Measurements from ENCODE around the gene JAM2.
A peak's percentile ranks its signal among the peaks of the same experiment; 100 is the strongest.
"Not testable (repeated sequence)": the region's sequence is repeated elsewhere in the genome, so short reads cannot be mapped to it uniquely, and the experiment has no call there.

The JAM2 gene

GRCh38 chr21:25638660-25639550 is at the start of gene JAM2:
TSS of gene JAM2 (plus strand) at chr21:25639258. CDS start at chr21:25639822, 564 bp downstream.
- DNase-seq: peak; percentile 66

GRCh38 chr21:25589887-25590286 is 49.2 kb upstream of the JAM2 start:
- no peak for DNase-seq

- peak; percentile 95 for DNase-seq
Measured at GRCh38 chr21:25607151-25608043, 31.7 kb upstream of the JAM2 start, which contains the start of gene MRPL39. TSS of gene MRPL39 (minus strand) at chr21:25607481. CDS start at chr21:25607475, 6 bp downstream.

- peak; percentile 86 for DNase-seq
Measured at GRCh38 chr21:25608044-25608737, 30.9 kb upstream of the JAM2 start.

- DNase-seq: no peak
Measured at GRCh38 chr21:25614441-25614840, 24.6 kb upstream of the JAM2 start.

- DNase-seq: no peak
Measured at GRCh38 chr21:25615880-25616279, 23.2 kb upstream of the JAM2 start.

- no peak for DNase-seq
Measured at GRCh38 chr21:25619198-25619597, 19.9 kb upstream of the JAM2 start.

- no peak for DNase-seq
Measured at GRCh38 chr21:25624511-25624910, 14.5 kb upstream of the JAM2 start.

- DNase-seq: no peak
Measured at GRCh38 chr21:25625036-25625435, 14.0 kb upstream of the JAM2 start.

- DNase-seq: not testable (repeated sequence)
Measured at GRCh38 chr21:25625776-25626555, 13.1 kb upstream of the JAM2 start.

GRCh38 chr21:25626757-25627156 is 12.3 kb upstream of the JAM2 start:
- DNase-seq: no peak

- DNase-seq: no peak
Measured at GRCh38 chr21:25632296-25632695, 6.8 kb upstream of the JAM2 start.

GRCh38 chr21:25635310-25635709 is 3.7 kb upstream of the JAM2 start:
- DNase-seq: no peak

GRCh38 chr21:25636727-25637126 is 2.3 kb upstream of the JAM2 start:
- DNase-seq: no peak

GRCh38 chr21:25637851-25638659 is 1.0 kb upstream of the JAM2 start:
- DNase-seq: peak; percentile 26

- DNase-seq: peak; percentile 88
Measured at GRCh38 chr21:25639551-25640201, 618 bp downstream of the JAM2 start.

GRCh38 chr21:25640202-25640942 is 1.3 kb downstream of the JAM2 start:
- peak; percentile 84 for DNase-seq

GRCh38 chr21:25640943-25641292 is 1.9 kb downstream of the JAM2 start:
- no peak for DNase-seq

GRCh38 chr21:25643486-25643885 is 4.4 kb downstream of the JAM2 start:
- DNase-seq: no peak

- peak; percentile 18 for DNase-seq
Measured at GRCh38 chr21:25646474-25646873, 7.4 kb downstream of the JAM2 start.

Data from retina (tissue), 1 donor.